Heart left ventricle (tissue), 13 donors: ENCODE data around the gene FILIP1.

Source experiments
- POLR2A ChIP-seq, 2 donors: fragments of 450-650 bp; IDR thresholded peaks; one replicate each; pipeline ENCODE4 v1.6.1; 2017; ENCODE audit warnings: antibody characterized with exemption in 2 of 2, mild to moderate bottlenecking in 2 of 2, moderate library complexity in 2 of 2
- TF ChIP-seq, protein P1 (sequence below), 12 donors: fragments of 200-600 bp; sonication (generic) in 4 of 12; IDR thresholded peaks; one replicate each; pipeline versions ENCODE4 v1.5.0 to v1.8.0; 2018 to 2022; ENCODE audit warnings: antibody characterized with exemption in 12 of 12, mild to moderate bottlenecking in 5 of 12
- donor health status: ischemic (EF 13 %, LVEDD 7.1; RV severe dilation, severe dysfunction).
- donor health status: DM: no; HTN: yes; CAD: no.
- donor health status: DM: no; HTN: no; CAD: no.
- donor health status: ischemic (EF 25% LVEDD 6.9; RV normal size, moderate dysfunction).
- donor health status: ischemic (EF 25% LVEDD 5.7; RV mildly dilated, moderate dysfunction).
- donor health status: ischemic (EF 35%, LVEDD 5.7; RV mildly dilated, moderate dysfunction).
- donor health status: nonischemic (EF 11% LVEDD 7.7; RV severe dilation, severe dysfunction).
- donor health status: DM: yes; HTN: yes; CAD: no.
- donor health status: PGD.
- donor health status: ischemic (EF 29% LVEDD 5.4; RV normal size, mild dysfunction).
- donor health status: nonischemic (EF 23%, LVEDD 6.1; RV moderate dilation, normal function).

GRCh38 chr6:75480425-75480824 is 13.2 kb downstream of the FILIP1 start:
- TF ChIP-seq, protein P1, sequence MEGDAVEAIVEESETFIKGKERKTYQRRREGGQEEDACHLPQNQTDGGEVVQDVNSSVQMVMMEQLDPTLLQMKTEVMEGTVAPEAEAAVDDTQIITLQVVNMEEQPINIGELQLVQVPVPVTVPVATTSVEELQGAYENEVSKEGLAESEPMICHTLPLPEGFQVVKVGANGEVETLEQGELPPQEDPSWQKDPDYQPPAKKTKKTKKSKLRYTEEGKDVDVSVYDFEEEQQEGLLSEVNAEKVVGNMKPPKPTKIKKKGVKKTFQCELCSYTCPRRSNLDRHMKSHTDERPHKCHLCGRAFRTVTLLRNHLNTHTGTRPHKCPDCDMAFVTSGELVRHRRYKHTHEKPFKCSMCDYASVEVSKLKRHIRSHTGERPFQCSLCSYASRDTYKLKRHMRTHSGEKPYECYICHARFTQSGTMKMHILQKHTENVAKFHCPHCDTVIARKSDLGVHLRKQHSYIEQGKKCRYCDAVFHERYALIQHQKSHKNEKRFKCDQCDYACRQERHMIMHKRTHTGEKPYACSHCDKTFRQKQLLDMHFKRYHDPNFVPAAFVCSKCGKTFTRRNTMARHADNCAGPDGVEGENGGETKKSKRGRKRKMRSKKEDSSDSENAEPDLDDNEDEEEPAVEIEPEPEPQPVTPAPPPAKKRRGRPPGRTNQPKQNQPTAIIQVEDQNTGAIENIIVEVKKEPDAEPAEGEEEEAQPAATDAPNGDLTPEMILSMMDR (IDR thresholded peaks at IDR 0.05), result no peak
- TF ChIP-seq POLR2A (IDR thresholded peaks at IDR 0.05), result no peak
